Measurements from ENCODE around the gene RHOG.
"Not testable (repeated sequence)": the region's sequence is repeated elsewhere in the genome, so short reads cannot be mapped to it uniquely, and the experiment has no call there.

Gene RHOG

DNA sequence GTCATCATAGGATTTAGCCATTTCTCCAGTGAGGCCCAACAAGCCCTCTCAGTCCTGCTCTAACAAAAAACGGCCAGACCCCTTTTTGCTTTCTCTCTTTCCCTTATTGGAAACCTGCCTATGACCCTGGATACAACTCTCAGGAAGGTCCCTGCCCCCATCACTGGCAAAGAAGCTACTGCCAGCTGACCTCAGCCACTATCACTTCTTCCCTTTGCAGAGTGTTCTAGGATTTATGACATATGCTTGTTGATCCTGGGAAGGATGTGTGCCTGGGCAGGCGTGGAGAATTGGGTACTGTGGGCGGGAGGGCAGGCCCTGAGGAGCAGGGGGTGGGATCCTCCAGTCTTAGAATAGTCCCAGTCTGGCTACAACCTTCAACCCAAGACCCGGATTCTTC is 24.9 kb downstream of the RHOG start:
- Histone ChIP-seq H3K79me2 (ENCODE audit: low read length) (peaks cover 7% of the 10 kb centered on the region), H2AFZ (ENCODE audit: low read depth, low read length) (no peak overlapping the region), H4K20me1 (ENCODE audit: insufficient read depth, low read length) (peaks cover 9% of the 10 kb centered on the region; the same call in 1 of the 2 replicates), H3K4me2 (ENCODE audit: low read length) (no peak overlapping the region), H3K36me3 (replicated peaks; ENCODE audit: low read depth, low read length) (peaks cover 1% of the 10 kb centered on the region), H3K4me3 (ENCODE audit: low read length) (no peak overlapping the region), H3K4me1 (ENCODE audit: low read length) (no peaks in the 10 kb centered on the region), H3K9ac (ENCODE audit: low read length) (no peak overlapping the region), H3K27ac (ENCODE audit: low read length) (no peak overlapping the region), H3K27me3 (ENCODE audit: low read depth, low read length) (no peaks in the 10 kb centered on the region), H3K9me3 (ENCODE audit: insufficient read depth, low read length) (no peaks in the 10 kb centered on the region)
- TF ChIP-seq CTCF (IDR thresholded peaks at IDR 0.05; ENCODE audit: low read depth, low read length) (no peak), EZH2phosphoT487 (IDR thresholded peaks at IDR 0.05; ENCODE audit: low read depth) (no peak)

DNA sequence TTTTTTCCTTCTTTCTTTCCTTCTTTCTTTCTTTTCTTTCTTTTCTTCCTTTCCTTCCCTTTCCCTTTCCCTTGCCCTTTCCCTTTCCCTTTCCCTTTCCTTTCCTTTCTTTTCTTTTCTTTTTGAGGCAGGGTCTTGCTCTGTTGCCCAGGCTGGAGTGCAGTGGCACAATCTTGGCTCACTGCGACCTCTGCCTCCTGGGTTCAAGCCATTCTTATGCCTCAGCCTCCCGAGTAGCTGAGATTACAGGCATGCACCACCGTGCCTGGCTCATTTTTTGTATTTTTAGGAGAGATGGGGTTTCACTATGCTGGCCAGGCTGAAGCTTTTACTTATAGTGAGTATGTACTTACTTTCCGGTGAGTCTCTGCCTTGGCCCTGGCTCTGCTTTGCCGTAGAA is 25.9 kb downstream of the RHOG start:
- not testable (repeated sequence) for H2AFZ ChIP-seq (ENCODE audit: low read depth, low read length); H3K9me3 ChIP-seq (ENCODE audit: insufficient read depth, low read length); H3K4me1 ChIP-seq (ENCODE audit: low read length); H3K9ac ChIP-seq (ENCODE audit: low read length); H3K27me3 ChIP-seq (ENCODE audit: low read depth, low read length); H3K4me3 ChIP-seq (ENCODE audit: low read length); H3K4me2 ChIP-seq (ENCODE audit: low read length); H3K36me3 ChIP-seq (replicated peaks; ENCODE audit: low read depth, low read length); H3K27ac ChIP-seq (ENCODE audit: low read length); H3K79me2 ChIP-seq (ENCODE audit: low read length); H4K20me1 ChIP-seq (ENCODE audit: insufficient read depth, low read length)

GRCh38 chr11:3810951-3811350 is 29.8 kb downstream of the RHOG start:
- Histone ChIP-seq H3K4me2 (ENCODE audit: low read length) (no peak overlapping the region), H3K9ac (ENCODE audit: low read length) (no peak overlapping the region), H3K79me2 (ENCODE audit: low read length) (no peaks in the 10 kb centered on the region), H3K27ac (ENCODE audit: low read length) (no peak overlapping the region), H3K27me3 (ENCODE audit: low read depth, low read length) (no peaks in the 10 kb centered on the region), H3K36me3 (replicated peaks; ENCODE audit: low read depth, low read length) (no peaks in the 10 kb centered on the region), H2AFZ (ENCODE audit: low read depth, low read length) (no peak overlapping the region), H3K9me3 (ENCODE audit: insufficient read depth, low read length) (no peaks in the 10 kb centered on the region), H3K4me1 (ENCODE audit: low read length) (peaks cover 4% of the 10 kb centered on the region; the same call in 1 of the 2 replicates), H4K20me1 (ENCODE audit: insufficient read depth, low read length) (no peaks in the 10 kb centered on the region), H3K4me3 (ENCODE audit: low read length) (no peak overlapping the region)
- TF ChIP-seq EZH2phosphoT487 (IDR thresholded peaks at IDR 0.05; ENCODE audit: low read depth) (no peak), CTCF (IDR thresholded peaks at IDR 0.05; ENCODE audit: low read depth, low read length) (no peak)

DNA sequence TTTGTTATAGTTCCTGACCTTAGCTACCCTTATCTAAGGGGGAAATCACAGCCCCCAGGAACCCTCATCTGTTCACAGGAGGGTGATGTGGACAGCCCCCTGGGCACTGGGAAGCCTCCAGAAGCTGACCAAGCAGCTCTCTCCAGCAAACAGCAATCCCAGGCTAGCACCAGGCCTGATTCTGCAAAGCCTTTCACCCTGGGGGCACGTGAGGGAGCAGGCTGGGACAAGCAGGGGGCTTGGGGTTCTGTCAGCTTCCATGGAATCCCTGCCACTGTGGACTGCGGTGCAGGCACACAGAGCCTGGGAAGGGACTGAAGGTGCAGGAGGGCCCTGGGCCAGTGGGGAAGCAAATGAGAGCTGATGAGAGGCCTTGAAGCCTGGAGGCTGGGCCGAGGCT is 30.3 kb downstream of the RHOG start:
- Histone ChIP-seq H2AFZ (ENCODE audit: low read depth, low read length) (no peak overlapping the region), H3K4me2 (ENCODE audit: low read length) (no peak overlapping the region), H3K4me1 (ENCODE audit: low read length) (peaks cover 4% of the 10 kb centered on the region; the same call in 1 of the 2 replicates), H4K20me1 (ENCODE audit: insufficient read depth, low read length) (no peaks in the 10 kb centered on the region), H3K4me3 (ENCODE audit: low read length) (no peak overlapping the region), H3K9me3 (ENCODE audit: insufficient read depth, low read length) (no peaks in the 10 kb centered on the region), H3K27ac (ENCODE audit: low read length) (no peak overlapping the region), H3K9ac (ENCODE audit: low read length) (no peak overlapping the region), H3K36me3 (replicated peaks; ENCODE audit: low read depth, low read length) (no peaks in the 10 kb centered on the region), H3K27me3 (ENCODE audit: low read depth, low read length) (no peaks in the 10 kb centered on the region), H3K79me2 (ENCODE audit: low read length) (no peaks in the 10 kb centered on the region)
- no peak for TF ChIP-seq CTCF (IDR thresholded peaks at IDR 0.05; ENCODE audit: low read depth, low read length)
- no peak for TF ChIP-seq EZH2phosphoT487 (IDR thresholded peaks at IDR 0.05; ENCODE audit: low read depth)

- Histone ChIP-seq H3K79me2 (ENCODE audit: low read length) (no peaks in the 10 kb centered on the region), H2AFZ (ENCODE audit: low read depth, low read length) (no peak overlapping the region), H3K9me3 (ENCODE audit: insufficient read depth, low read length) (no peaks in the 10 kb centered on the region), H3K4me2 (ENCODE audit: low read length) (0 out of 2 replicates have a peak overlapping the region, but pooled peaks have one; percentile 80), H3K27me3 (ENCODE audit: low read depth, low read length) (no peaks in the 10 kb centered on the region), H3K36me3 (replicated peaks; ENCODE audit: low read depth, low read length) (no peaks in the 10 kb centered on the region), H4K20me1 (ENCODE audit: insufficient read depth, low read length) (no peaks in the 10 kb centered on the region), H3K9ac (ENCODE audit: low read length) (no peak overlapping the region), H3K4me1 (ENCODE audit: low read length) (peaks cover 4% of the 10 kb centered on the region; the same call in 1 of the 2 replicates), H3K27ac (ENCODE audit: low read length) (no peak overlapping the region), H3K4me3 (ENCODE audit: low read length) (no peak overlapping the region)
- TF ChIP-seq EZH2phosphoT487 (IDR thresholded peaks at IDR 0.05; ENCODE audit: low read depth) (no peak), CTCF (IDR thresholded peaks at IDR 0.05; ENCODE audit: low read depth, low read length) (no peak)
These were observed 31.2 kb downstream of the RHOG start for GRCh38 chr11:3809624-3809928.
